GM12873 (cell line): ENCODE measurements around the gene TXNIP.

Experiments
- CTCF ChIP-seq: IDR thresholded peaks from 2 replicates; pipeline ENCODE4 v1.5.1; 2012; ENCODE audit warnings: low read depth, mild to moderate bottlenecking, moderate library complexity, low read length, control low read depth; ENCODE audit not compliant: insufficient read depth; ENCODE audit errors: missing control alignments

The TXNIP gene

GRCh38 chr1:146031476-146031875 is 35.1 kb upstream of the TXNIP start:
- TF ChIP-seq CTCF: no peak

GRCh38 chr1:146029117-146029516 is 32.7 kb upstream of the TXNIP start:
- no peak for TF ChIP-seq CTCF

GRCh38 chr1:146022403-146023127 is 26.2 kb upstream of the TXNIP start:
- TF ChIP-seq CTCF: no peak

- TF ChIP-seq CTCF: no peak
These were observed 25.4 kb upstream of the TXNIP start, which contains the start of gene HJV for GRCh38 chr1:146021622-146022402. Gene HJV (minus strand): TSS chr1:146021735. CDS start chr1:146020231, 1,504 bp downstream.

- no peak for TF ChIP-seq CTCF
These were observed 24.7 kb upstream of the TXNIP start for GRCh38 chr1:146021050-146021445.

- no peak for TF ChIP-seq CTCF
These were observed 24.0 kb upstream of the TXNIP start for GRCh38 chr1:146020058-146021049.
